Fibroblast of lung (primary cell): ENCODE data around the gene FAM193A.

Source experiments
- CTCF ChIP-seq, 2 donors: IDR thresholded peaks in 1 of 2; conservative IDR thresholded peaks in 1 of 2; 1 replicate in 1 of 2; 2 replicates in 1 of 2; pipeline ENCODE4 v1.5.1; 2011 to 2012; ENCODE audit warnings: low read length in 2 of 2, control low read depth in 1 of 2, inconsistent platforms in 1 of 2, low read depth in 1 of 2, mild to moderate bottlenecking in 1 of 2
- EZH2 ChIP-seq: IDR thresholded peaks from 2 replicates; pipeline ENCODE4 v1.5.1; 2012; ENCODE audit warnings: low read length, control low read depth, mild to moderate bottlenecking; ENCODE audit errors: missing control alignments

GRCh38 chr4:2497324-2497723 is 39.1 kb upstream of the FAM193A start:
- TF ChIP-seq CTCF (conservative IDR thresholded peaks at IDR 0.05 in 1 of 2, IDR thresholded peaks at IDR 0.05 in 1 of 2; ENCODE audit: low read depth in 1 of 2, low read length in 2 of 2) (no peak), EZH2 (no peak)
